A673 (cell line): ENCODE measurements around the gene ERMP1.

Experiments used
- CTCF ChIP-seq: fragments of 300-800, 200-600 bp; sonication (generic); conservative IDR thresholded peaks from 2 replicates; pipeline ENCODE4 v1.5.1; 2017; ENCODE audit warnings: low read depth, mild to moderate bottlenecking, antibody characterized with exemption, low read length, moderate library complexity, mixed read lengths
- EZH2 ChIP-seq: fragments of 200-600 bp; sonication (generic); IDR thresholded peaks from 2 replicates; pipeline ENCODE4 v1.6.1; 2017; ENCODE audit warnings: borderline replicate concordance, low read depth, mild to moderate bottlenecking, mixed read lengths, antibody characterized with exemption, low read length; ENCODE audit not compliant: poor library complexity, severe bottlenecking

GRCh38 chr9:5863092-5863746 lies 30.3 kb upstream of the ERMP1 start:
- TF ChIP-seq EZH2 (no peak), CTCF (no peak)
